ENCODE measurements around the gene THAP10. TPM values are rescaled to one million over a fixed set of nuclear protein-coding genes. Genes with fewer than 3 reads are reported as not detected.

The THAP10 gene
- 1 to 10 TPM in 3 of 4 donors, under 1 TPM in 1; 0.76 to 1.7 (median 1.3) TPM for total RNA-seq
- polyA plus RNA-seq: 1 to 10 TPM in 2 of 3 donors, under 1 TPM in 1; 0.48 to 2.4 (median 1.2) TPM
- long read RNA-seq, donor 1, partial matches to known transcripts: 0 of 1 reads
- long read RNA-seq, donor 1, other reads (novel, unspliced or antisense): 0 of 1 reads
- long read RNA-seq, donor 2, partial matches to known transcripts: 0 of 3 reads
- long read RNA-seq, donor 2, other reads (novel, unspliced or antisense): 0 of 3 reads

- Histone ChIP-seq H3K9me3 (no peaks in the 10 kb centered on the region), H3K27me3 (ENCODE audit: insufficient read depth in 3 of 3, low read length in 2 of 3) (no peaks in the 10 kb centered on the region), H3K4me1 (no peaks in the 10 kb centered on the region), H3K27ac (peak within 1 kb of the TSS; percentile 60), H3K36me3 (ENCODE audit: insufficient read depth in 1 of 2, low read depth in 1 of 2) (no peaks in the 10 kb centered on the region), H3K4me3 (peak within 1 kb of the TSS; percentile 92)
- TF ChIP-seq CTCF (IDR thresholded peaks at IDR 0.05): no peak
- intact Hi-C loops (cut with DNase I): loop anchor here in 1 of 2 donors (10.0 kb wide), 1 partner anchor 543 kb away; no protein-coding TSS in a partner anchor
- DNase-seq (peak; percentile 89 to 93), ATAC-seq (peak; percentile 97 to 99 (median 98))
- 0% methylated on average over 50 to 61 of the region's 61 CpGs for WGBS, 3 donors
These were observed at the start of gene THAP10, which contains the start of gene LRRC49 for GRCh38 chr15:70892002-70892911. TSS of gene THAP10 (minus strand) at chr15:70892433. CDS start at chr15:70892272, 161 bp downstream. TSS of gene LRRC49 (plus strand) at chr15:70892826. CDS start at chr15:70892895, 69 bp downstream.

GRCh38 chr15:70936326-70936725 is 44.1 kb upstream of the THAP10 start:
- TF ChIP-seq CTCF (IDR thresholded peaks at IDR 0.05): no peak
- no peak for DNase-seq
- intact Hi-C loops (cut with DNase I): no loop called here
- 58 to 63% (median 59%) methylated on average over 4 of the region's 4 CpGs for WGBS, 3 donors
- Histone ChIP-seq H3K9me3 (no peaks in the 10 kb centered on the region), H3K27ac (no peak overlapping the region), H3K4me3 (no peak overlapping the region), H3K27me3 (ENCODE audit: insufficient read depth in 3 of 3, low read length in 2 of 3) (no peaks in the 10 kb centered on the region), H3K4me1 (no peaks in the 10 kb centered on the region), H3K36me3 (ENCODE audit: insufficient read depth in 1 of 2, low read depth in 1 of 2) (no peaks in the 10 kb centered on the region)
- no peak for ATAC-seq

- Histone ChIP-seq H3K27me3 (ENCODE audit: insufficient read depth in 3 of 3, low read length in 2 of 3) (no peaks in the 10 kb centered on the region), H3K27ac (no peak overlapping the region), H3K9me3 (no peaks in the 10 kb centered on the region), H3K4me3 (no peak overlapping the region), H3K36me3 (ENCODE audit: insufficient read depth in 1 of 2, low read depth in 1 of 2) (no peaks in the 10 kb centered on the region), H3K4me1 (no peaks in the 10 kb centered on the region)
- intact Hi-C loops (cut with DNase I): no loop called here
- ATAC-seq (no peak), DNase-seq (no peak)
- TF ChIP-seq CTCF (IDR thresholded peaks at IDR 0.05): no peak
- WGBS, 3 donors: 93 to 96% (median 94%) methylated on average over 3 of the region's 3 CpGs
These were observed 43.4 kb upstream of the THAP10 start for GRCh38 chr15:70935631-70936030.

- H3K4me3 ChIP-seq: no peak overlapping the region
These were observed 41.2 kb upstream of the THAP10 start for GRCh38 chr15:70933411-70933810.

More at GRCh38 chr15:70933411-70933810, 41.2 kb upstream of the THAP10 start:
- no peak overlapping the region for H3K27ac ChIP-seq
- DNase-seq (no peak), ATAC-seq (no peak)
- no peaks in the 10 kb centered on the region for H3K36me3 ChIP-seq (ENCODE audit: insufficient read depth in 1 of 2, low read depth in 1 of 2)
- intact Hi-C loops (cut with DNase I): no loop called here
- TF ChIP-seq CTCF (IDR thresholded peaks at IDR 0.05): no peak
- H3K4me1 ChIP-seq: no peaks in the 10 kb centered on the region
- 67 to 85% (median 82%) methylated on average over 3 of the region's 3 CpGs for WGBS, 3 donors
- no peaks in the 10 kb centered on the region for H3K27me3 ChIP-seq (ENCODE audit: insufficient read depth in 3 of 3, low read length in 2 of 3)
- no peaks in the 10 kb centered on the region for H3K9me3 ChIP-seq

Data from psoas muscle (tissue), 8 donors.